ENCODE measurements around the gene CFL2. TPM values are rescaled to one million over a fixed set of nuclear protein-coding genes. Genes with fewer than 3 reads are reported as not detected.

Gene CFL2
- total RNA-seq, 1 donor from 2014 or later = 20.8 TPM

DNA sequence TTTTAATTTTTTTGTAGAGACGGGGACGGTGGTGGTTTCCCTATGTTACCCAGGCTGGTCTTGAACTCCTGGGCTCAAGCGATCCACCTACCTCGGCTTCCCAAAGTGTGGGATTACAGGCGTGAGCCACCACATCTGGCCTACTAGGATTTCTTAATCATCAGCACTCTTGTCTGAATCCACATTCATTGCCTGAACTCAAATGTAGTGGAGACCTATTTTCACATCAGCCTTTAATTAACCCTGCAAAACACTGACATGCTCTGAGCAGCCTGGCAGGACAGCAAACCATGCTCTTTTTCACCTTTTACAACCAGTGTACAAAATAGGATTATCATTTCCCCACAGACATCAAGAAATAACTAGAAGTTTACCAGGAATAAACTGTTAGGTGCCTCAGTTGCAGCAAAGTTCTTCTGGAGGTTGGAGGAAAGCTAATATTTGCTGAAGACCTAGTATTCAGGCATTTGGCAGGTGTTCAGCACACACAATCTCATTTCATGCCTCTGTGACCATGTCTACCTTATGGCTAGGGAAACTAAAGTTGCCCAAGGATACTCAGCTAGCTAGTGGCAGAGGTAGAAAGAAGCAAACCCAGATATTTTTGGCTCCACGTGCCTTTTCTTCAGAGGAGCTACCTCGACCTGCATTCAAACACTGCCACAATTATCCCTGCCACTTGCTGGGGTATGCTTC lies 37.7 kb downstream of the CFL2 start:
- no peaks in the 10 kb centered on the region for H3K9me3 Mint-ChIP-seq
- no peaks in the 10 kb centered on the region for H3K27me3 Mint-ChIP-seq
- intact Hi-C loops (cut with micrococcal nuclease) = no loop called here
- ATAC-seq (ENCODE audit: low read depth) = no peak
- H3K4me1 Mint-ChIP-seq = no peaks in the 10 kb centered on the region
- H3K27ac Mint-ChIP-seq = no peak overlapping the region
- TF ChIP-seq, protein P1, sequence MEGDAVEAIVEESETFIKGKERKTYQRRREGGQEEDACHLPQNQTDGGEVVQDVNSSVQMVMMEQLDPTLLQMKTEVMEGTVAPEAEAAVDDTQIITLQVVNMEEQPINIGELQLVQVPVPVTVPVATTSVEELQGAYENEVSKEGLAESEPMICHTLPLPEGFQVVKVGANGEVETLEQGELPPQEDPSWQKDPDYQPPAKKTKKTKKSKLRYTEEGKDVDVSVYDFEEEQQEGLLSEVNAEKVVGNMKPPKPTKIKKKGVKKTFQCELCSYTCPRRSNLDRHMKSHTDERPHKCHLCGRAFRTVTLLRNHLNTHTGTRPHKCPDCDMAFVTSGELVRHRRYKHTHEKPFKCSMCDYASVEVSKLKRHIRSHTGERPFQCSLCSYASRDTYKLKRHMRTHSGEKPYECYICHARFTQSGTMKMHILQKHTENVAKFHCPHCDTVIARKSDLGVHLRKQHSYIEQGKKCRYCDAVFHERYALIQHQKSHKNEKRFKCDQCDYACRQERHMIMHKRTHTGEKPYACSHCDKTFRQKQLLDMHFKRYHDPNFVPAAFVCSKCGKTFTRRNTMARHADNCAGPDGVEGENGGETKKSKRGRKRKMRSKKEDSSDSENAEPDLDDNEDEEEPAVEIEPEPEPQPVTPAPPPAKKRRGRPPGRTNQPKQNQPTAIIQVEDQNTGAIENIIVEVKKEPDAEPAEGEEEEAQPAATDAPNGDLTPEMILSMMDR (IDR thresholded peaks at IDR 0.05) = no peak
- no peak for DNase-seq
- CTCF ChIA-PET = interaction anchor here (2.1 kb wide), 1 partner anchor 46 kb away, joined by 6 read pairs; no protein-coding TSS in a partner anchor
- POLR2A ChIA-PET = no interaction called here
- H3K4me3 Mint-ChIP-seq = no peak overlapping the region
- H3K36me3 Mint-ChIP-seq (ENCODE audit: low read depth) = no peaks in the 10 kb centered on the region

GRCh38 chr14:34673702-34674101 lies 40.7 kb downstream of the CFL2 start:
- ChIA-PET POLR2A (no interaction called here), CTCF (interaction anchor here (0.8 to 5.0 kb wide), 6 partner anchors 42 to 748 kb away, joined by 3 to 46 read pairs (median 8); no protein-coding TSS in a partner anchor)
- no peaks in the 10 kb centered on the region for H3K9me3 Mint-ChIP-seq
- no peaks in the 10 kb centered on the region for H3K27me3 Mint-ChIP-seq
- TF ChIP-seq, protein P1 (IDR thresholded peaks at IDR 0.05) = no peak
- H3K36me3 Mint-ChIP-seq (ENCODE audit: low read depth) = no peaks in the 10 kb centered on the region
- DNase-seq (no peak), ATAC-seq (ENCODE audit: low read depth) (no peak)
- H3K4me1 Mint-ChIP-seq = no peaks in the 10 kb centered on the region
- H3K27ac Mint-ChIP-seq = no peak overlapping the region
- intact Hi-C loops (cut with micrococcal nuclease) = loop anchor here (2.0 to 5.0 kb wide), 2 partner anchors 309 to 739 kb away; partner anchors contain the start of gene SRP54
- no peak overlapping the region for H3K4me3 Mint-ChIP-seq

DNA sequence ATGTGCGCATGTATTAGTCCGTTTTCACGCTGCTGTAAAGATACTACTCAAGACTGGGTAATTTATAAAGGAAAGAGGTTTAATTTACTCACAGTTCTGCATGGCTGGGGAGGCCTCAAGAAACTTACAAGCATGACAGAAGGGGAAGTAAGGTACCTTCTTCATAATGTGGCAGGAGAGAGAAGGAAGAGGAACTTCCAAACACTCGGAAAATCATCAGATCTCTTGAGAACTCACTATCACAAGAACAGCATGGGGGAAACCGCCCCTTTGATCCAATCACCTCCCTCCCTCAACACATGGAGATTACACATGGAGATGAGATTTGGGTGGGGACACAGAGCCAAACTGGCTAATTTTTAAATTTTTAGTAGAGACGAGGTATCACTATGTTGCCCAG lies 42.7 kb downstream of the CFL2 start:
- TF ChIP-seq, protein P1 (IDR thresholded peaks at IDR 0.05) = no peak
- intact Hi-C loops (cut with micrococcal nuclease) = loop anchor here (1.0 to 5.0 kb wide), 4 partner anchors 52 to 751 kb away; partner anchors contain the start of gene SRP54
- Mint-ChIP-seq H3K4me1 (no peaks in the 10 kb centered on the region), H3K27me3 (no peaks in the 10 kb centered on the region), H3K4me3 (no peak overlapping the region), H3K9me3 (no peaks in the 10 kb centered on the region), H3K36me3 (ENCODE audit: low read depth) (no peaks in the 10 kb centered on the region), H3K27ac (no peak overlapping the region)
- no peak for DNase-seq
- POLR2A ChIA-PET = interaction anchor here (0.6 kb wide), 1 partner anchor 36 kb away, joined by 3 read pairs; no protein-coding TSS in a partner anchor
- no peak for ATAC-seq (ENCODE audit: low read depth)
- CTCF ChIA-PET = interaction anchor here (0.7 to 5.0 kb wide), 6 partner anchors 14 to 393 kb away, joined by 3 to 46 read pairs (median 3); no protein-coding TSS in a partner anchor

DNA sequence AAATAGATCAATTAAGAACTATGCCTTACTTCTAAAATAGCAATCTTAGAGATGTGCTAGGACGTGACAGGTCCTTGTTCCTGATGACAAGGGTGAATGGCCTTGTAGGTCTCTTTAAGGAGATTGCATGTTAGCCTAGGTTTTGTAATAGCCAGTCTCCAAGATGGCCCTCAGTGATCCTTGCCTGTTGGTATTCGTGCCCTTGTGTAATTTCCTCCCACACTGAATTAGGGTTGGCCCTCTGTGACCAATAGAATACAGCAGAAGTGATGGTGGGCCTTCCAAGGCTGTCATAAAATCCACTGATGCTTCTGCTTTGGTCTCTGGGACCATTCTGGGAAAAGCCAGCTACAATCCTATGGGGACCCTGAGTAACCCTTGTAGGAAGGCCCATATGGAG lies 46.3 kb downstream of the CFL2 start:
- Mint-ChIP-seq H3K4me1 (no peaks in the 10 kb centered on the region), H3K4me3 (no peak overlapping the region), H3K9me3 (no peaks in the 10 kb centered on the region), H3K27ac (no peak overlapping the region), H3K36me3 (ENCODE audit: low read depth) (no peaks in the 10 kb centered on the region), H3K27me3 (no peaks in the 10 kb centered on the region)
- intact Hi-C loops (cut with micrococcal nuclease) = no loop called here
- POLR2A ChIA-PET = no interaction called here
- CTCF ChIA-PET = no interaction called here
- no peak for DNase-seq
- TF ChIP-seq, protein P1 (IDR thresholded peaks at IDR 0.05) = no peak
- ATAC-seq (ENCODE audit: low read depth) = no peak

GRCh38 chr14:34667007-34667406 lies 47.4 kb downstream of the CFL2 start:
- TF ChIP-seq, protein P1 (IDR thresholded peaks at IDR 0.05) = no peak
- ChIA-PET CTCF (no interaction called here), POLR2A (no interaction called here)
- DNase-seq = no peak
- ATAC-seq (ENCODE audit: low read depth) = no peak
- Mint-ChIP-seq H3K27ac (no peak overlapping the region), H3K9me3 (peaks cover 4% of the 10 kb centered on the region), H3K4me1 (no peaks in the 10 kb centered on the region), H3K36me3 (ENCODE audit: low read depth) (no peaks in the 10 kb centered on the region), H3K4me3 (no peak overlapping the region), H3K27me3 (no peaks in the 10 kb centered on the region)
- intact Hi-C loops (cut with micrococcal nuclease) = no loop called here

All from activated B cell treated with CpG ODN at 0.5 μM for 24 hours (primary cell).